HG03045 (cell line): ENCODE results near the gene PRKCH.

Experiments used
- ATAC-seq: cut with Tn5 transposase; IDR thresholded peaks from one replicate; pipeline ENCODE4 v1.9.1; 2021; ENCODE audit warnings: mild to moderate bottlenecking, moderate library complexity; ENCODE audit not compliant: unreplicated experiment

PRKCH gene

GRCh38 chr14:61321385-61322010 lies at the start of gene PRKCH:
Gene PRKCH, plus strand, starts transcription at chr14:61321579. Its CDS starts 523 bp downstream, at chr14:61322102.
- ATAC-seq, result peak; percentile 46

GRCh38 chr14:61277232-61277631 lies 44.1 kb upstream of the PRKCH start:
- ATAC-seq, result no peak

- no peak for ATAC-seq
These were observed 43.6 kb upstream of the PRKCH start for GRCh38 chr14:61277784-61278183.

DNA sequence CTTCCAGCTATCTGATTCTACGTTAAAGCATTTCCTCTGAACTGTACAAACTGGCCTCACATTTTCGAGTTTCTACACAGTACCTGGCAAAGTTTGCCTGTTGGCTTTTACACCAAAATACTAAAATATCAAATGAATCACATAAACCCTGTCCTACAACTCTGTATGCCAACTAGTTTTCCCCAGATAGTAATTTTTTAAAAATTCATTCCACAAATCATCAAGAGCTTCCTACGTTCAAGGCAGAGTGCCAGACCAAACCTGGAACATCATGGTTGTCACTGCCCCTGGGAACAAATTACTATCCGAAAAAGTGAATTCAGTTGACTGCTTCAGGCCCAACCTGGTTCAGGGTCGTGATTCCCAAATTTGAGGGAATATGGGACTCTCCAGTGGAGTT lies 42.3 kb upstream of the PRKCH start:
- no peak for ATAC-seq

GRCh38 chr14:61280092-61280525 lies 41.3 kb upstream of the PRKCH start:
- ATAC-seq, result no peak

DNA sequence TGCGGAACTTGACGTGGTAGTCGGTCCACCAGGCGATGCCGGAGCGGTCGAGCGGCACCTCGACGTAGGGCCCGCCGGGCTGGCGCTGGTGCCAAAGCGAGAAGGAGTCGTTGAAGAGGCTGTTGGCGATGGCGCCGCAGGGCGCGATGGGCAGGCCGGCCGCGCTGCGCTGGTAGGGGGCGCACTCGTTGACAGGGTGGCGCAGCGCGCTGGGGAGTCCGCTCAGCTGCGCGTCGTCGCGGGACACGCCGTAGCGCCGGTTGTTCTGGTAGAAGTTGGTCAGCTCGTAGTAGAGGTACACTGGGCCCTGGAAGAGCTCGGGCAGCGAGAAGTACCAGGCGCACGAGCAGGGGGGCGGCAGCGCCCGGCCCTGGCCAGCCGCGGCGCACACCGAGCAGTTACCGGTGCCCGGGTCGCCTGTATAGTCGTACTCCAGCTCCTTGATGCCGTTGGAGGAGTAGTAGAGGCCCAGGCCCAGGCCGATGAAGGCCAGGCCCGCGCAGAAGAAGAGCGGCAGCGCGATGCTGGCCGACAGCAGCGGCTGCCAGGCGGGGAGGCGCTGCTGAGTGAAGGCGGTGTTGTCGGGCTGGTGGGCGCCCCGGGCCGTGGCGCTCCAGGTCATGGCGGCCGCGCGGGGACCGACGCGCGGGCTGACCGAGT lies 40.7 kb upstream of the PRKCH start:
- no peak for ATAC-seq

GRCh38 chr14:61281186-61281947 lies 40.0 kb upstream of the PRKCH start, which contains the start of gene TMEM30B:
Gene TMEM30B, minus strand, starts transcription at chr14:61281338. Its CDS starts 191 bp downstream, at chr14:61281147.
- no peak for ATAC-seq

- no peak for ATAC-seq
These were observed 39.5 kb upstream of the PRKCH start for GRCh38 chr14:61281948-61282275.

DNA sequence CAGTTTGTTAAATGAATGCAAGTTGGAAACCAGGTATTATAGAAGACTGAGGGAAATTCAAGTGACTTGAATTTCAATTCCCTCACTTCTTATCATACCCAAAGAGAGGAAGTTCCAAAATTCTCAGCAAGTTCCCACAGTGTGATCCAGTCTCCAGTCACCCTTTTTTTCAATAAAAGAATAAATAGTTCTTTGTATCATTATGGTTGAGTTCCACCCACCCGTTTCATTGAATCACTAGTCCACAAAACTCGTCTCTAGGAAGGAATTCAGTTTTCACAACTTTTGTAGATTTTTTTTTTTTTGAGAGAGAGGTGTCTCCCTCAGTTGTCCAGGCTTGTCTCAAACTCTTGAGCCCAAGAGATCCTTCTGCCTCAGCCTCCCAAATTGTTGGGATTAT lies 38.6 kb upstream of the PRKCH start:
- ATAC-seq, result no peak

- ATAC-seq, result no peak
These were observed 37.4 kb upstream of the PRKCH start for GRCh38 chr14:61284001-61284400.

DNA sequence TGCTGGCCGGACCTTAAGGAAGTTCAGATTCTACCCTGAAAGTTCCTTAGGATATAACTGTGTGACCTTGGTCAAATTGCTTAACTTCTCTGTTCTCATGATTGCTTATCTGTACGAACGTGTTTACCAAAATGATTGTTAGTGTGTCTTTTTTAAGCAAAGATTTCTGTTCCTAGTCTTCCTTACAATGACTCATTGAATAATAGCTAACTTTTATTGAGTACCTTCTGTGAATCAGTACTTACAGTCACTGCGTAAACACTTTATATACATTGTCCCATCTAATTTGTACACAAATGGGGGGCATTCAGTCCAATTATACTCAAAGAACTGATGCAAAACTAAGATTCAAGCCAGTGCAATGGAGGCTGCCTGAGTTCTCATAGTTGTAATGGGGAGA lies 36.0 kb upstream of the PRKCH start:
- ATAC-seq, result no peak

DNA sequence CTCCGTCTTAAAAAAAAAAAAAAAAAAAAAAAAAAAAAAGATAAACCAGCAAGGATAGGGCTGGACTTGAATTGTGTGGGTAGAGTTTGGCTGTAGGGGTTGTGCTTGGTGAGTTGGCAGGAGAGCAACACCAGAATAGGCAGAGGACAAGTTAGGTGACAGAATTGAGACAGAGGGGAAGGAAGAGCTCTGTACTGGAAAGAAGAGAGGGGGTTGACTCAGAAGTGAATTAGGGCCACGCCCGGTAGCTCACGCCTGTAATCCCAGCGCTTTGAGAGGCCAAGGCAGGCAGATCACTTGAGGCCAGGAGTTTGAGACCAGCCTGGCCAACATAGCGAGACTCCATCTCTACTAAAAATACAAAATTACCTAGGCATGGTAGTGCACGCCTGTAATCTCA lies 34.2 kb upstream of the PRKCH start:
- ATAC-seq, result no peak

- no peak for ATAC-seq
These were observed 33.2 kb upstream of the PRKCH start for GRCh38 chr14:61288228-61288627.

- ATAC-seq, result no peak
These were observed 32.7 kb upstream of the PRKCH start for GRCh38 chr14:61288720-61289119.

DNA sequence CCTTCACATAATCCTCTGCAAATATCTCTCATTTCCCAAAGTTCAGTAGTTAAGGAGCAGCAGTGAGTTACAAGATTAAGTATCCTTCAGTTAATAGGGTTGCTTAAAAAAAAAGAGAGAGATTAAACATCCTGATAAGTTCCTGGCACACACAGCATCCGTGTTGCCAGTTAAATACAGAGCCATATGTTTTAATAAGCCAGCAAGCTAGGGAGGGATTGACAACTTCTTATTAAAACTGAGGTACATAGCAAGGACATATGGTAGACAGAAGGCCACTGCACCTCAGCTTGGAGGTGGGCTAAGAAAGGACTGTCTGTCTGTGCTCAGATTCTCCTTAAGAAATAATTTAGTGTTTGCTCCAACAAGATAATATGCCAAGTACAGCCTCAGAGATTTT lies 30.7 kb upstream of the PRKCH start:
- no peak for ATAC-seq

GRCh38 chr14:61296151-61296550 lies 25.2 kb upstream of the PRKCH start:
- no peak for ATAC-seq

DNA sequence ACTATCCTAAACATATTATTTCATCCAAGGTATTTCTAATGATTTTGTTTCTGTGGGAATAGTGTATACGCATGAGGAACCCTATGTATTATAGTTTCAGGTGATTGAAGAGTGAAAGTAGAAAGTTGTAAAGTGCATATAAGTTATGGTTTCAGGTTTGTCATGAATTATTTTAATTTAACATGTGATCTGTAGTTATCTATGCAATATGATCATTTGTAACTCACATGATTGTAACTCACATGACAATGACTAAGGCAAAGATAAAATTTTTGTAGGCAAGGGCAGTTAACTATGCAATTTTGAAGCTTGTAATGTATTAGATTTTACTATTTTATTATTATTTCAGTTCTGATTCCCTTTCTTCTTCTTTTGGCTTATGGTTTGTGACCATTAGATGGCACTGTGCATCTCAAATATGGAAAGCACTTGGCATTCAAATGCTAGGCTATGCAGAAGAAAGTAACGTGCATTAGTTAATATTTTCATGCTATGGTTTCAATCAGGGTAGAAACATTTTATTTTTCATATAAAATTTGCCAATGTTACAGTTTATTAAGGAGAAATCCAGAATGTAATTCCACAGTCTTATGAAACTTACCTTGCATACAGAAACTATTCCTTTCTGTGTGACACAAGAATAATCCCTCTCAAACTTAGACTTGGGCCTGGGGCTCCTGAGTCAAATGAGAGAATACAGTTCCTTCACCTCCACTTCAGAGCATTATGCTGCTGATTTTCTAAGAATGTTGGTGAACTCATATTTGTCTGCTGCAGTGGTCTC lies 24.5 kb upstream of the PRKCH start:
- no peak for ATAC-seq

- ATAC-seq, result no peak
These were observed 23.8 kb upstream of the PRKCH start for GRCh38 chr14:61297581-61297980.

DNA sequence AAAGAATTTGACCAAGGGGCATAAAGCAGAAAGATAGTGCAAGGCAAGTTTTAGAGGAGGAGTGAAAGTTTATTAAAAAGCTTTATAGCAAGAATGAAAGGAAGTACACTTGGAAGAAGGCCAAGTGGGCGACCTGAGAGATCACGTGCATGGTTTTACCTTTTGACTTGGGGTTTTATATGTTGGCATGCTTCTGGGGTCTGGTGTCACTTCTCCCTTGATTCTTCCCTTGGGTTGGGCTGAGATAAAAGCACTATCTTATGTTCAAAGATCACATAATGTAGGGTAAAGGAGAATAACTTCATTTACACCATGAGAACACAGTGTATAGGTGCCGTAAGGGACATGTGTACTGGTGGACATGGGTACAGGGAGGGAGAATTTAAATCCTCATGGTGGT lies 22.6 kb upstream of the PRKCH start:
- no peak for ATAC-seq

DNA sequence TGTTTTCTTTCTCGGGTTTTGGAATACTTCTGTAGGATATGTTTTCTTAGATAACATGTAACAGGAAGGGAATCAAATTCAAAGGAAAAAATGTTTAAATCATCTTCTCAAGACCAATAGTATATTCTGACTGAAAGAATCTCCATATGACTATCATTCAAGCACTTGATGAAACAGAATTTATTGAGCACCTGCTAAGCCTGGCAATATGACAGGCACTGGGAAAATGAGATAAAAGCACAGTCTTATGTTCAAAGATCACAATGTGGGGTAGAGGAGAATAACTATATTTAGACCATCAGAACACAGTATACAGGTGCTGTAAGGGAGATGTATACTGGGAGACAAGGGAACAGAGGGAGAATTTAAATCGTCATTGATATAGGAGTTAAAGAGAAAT lies 21.2 kb upstream of the PRKCH start:
- ATAC-seq, result no peak

- no peak for ATAC-seq
These were observed 20.6 kb upstream of the PRKCH start for GRCh38 chr14:61300754-61301153.
